ENCODE results near the gene EGFL7.

DNA sequence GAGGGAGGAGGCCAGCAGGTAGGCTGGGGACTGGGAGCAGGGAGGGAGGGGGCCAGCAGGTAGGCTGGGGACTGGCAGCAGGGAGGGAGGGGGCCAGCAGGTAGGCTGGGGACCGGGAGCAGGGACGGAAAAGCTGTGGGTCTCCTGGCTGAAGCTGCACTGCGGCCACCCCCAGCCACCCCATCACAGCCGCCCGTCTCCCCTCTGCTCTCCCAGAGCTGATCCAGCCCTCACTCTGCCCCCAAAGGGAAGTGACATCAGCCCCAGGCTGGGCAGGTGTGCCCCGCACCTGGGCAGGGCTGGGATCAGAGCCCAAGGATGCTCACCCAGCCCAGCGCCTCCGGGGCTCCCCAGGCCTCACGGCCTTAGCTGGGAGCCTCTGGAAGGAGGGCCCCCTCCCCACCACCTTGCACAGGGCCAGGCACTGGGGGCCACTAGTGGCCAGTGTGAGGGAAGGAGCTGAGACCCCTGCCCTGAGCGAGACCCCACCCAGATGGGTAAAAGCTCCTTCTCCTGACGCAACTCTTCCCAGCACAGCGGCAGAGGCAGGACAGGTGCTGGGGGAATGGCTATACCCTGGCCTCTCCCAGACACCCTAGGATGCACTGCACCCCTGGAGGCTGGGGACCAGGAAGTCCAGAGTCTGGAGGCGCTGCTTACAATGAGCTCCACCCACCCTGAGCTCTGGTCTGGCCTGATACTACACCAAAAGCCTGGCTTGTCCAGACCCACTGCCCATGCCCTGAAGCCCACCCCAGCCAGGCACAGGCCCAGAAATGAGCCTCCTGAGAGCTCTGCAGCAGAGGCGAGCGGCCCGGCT, 13.0 kb downstream of the EGFL7 start:
- no peak for TF ChIP-seq TCF12 (IDR thresholded peaks at IDR 0.05)
- TF ChIP-seq TCF12 (CRISPR knock-in tag; IDR thresholded peaks at IDR 0.05), result no peak
- TF ChIP-seq GATAD2A (CRISPR knock-in tag; IDR thresholded peaks at IDR 0.05), result no peak
- TF ChIP-seq NFATC3 (CRISPR knock-in tag; IDR thresholded peaks at IDR 0.05), result no peak
- TF ChIP-seq ZNF556 (CRISPR knock-in tag; IDR thresholded peaks at IDR 0.05; ENCODE audit: borderline replicate concordance), result no peak
- no peak for TF ChIP-seq HBP1 (CRISPR knock-in tag; IDR thresholded peaks at IDR 0.05; ENCODE audit: low read depth)
- TF ChIP-seq ZNF562 (CRISPR knock-in tag; IDR thresholded peaks at IDR 0.05; ENCODE audit: borderline replicate concordance), result no peak
- no peak for TF ChIP-seq CTCF (CRISPR knock-in tag; IDR thresholded peaks at IDR 0.05)
- TF ChIP-seq ZNF672 (CRISPR knock-in tag; IDR thresholded peaks at IDR 0.05), result no peak

Data from HepG2 (cell line).